ENCODE measurements around the gene MAD1L1. TPM values are rescaled to one million over a fixed set of nuclear protein-coding genes. Genes with fewer than 3 reads are reported as not detected.
A peak's percentile ranks its signal among the peaks of the same experiment; 100 is the strongest.
"Not testable (repeated sequence)": the region's sequence is repeated elsewhere in the genome, so short reads cannot be mapped to it uniquely, and the experiment has no call there.

The MAD1L1 gene
- total and polyA plus RNA-seq, 7 experiments from 2014 or later: 112 to 314 (median 136) TPM

- H3K27me3 ChIP-seq (ENCODE audit: control insufficient read depth in 2 of 2, insufficient read depth in 2 of 2, low read length in 2 of 2); H3K4me3 ChIP-seq (ENCODE audit: low read length); DNase-seq; H3K4me1 ChIP-seq (ENCODE audit: control insufficient read depth in 2 of 2, insufficient read depth in 2 of 2, low read length in 2 of 2); H3K27me3 Mint-ChIP-seq; CTCF ChIA-PET; ATAC-seq; H3K4me3 Mint-ChIP-seq; H3K27ac ChIP-seq (ENCODE audit: low read depth, low read length); H3K9me3 ChIP-seq (ENCODE audit: control insufficient read depth in 2 of 3, low read length in 3 of 3); H3K36me3 ChIP-seq (ENCODE audit: control insufficient read depth in 2 of 3, insufficient read depth in 3 of 3, low read length in 3 of 3); POLR2A ChIA-PET; intact Hi-C loops (cut with micrococcal nuclease): not testable (repeated sequence)
- peaks cover 11 to 50% (median 40%) of the 10 kb centered on the region in 5 donors for H3K36me3 Mint-ChIP-seq
- H3K4me1 Mint-ChIP-seq: peaks cover 0 to 30% (median 21%) of the 10 kb centered on the region in 7 donors
- peaks cover 0 to 28% (median 12%) of the 10 kb centered on the region in 11 donors for H3K9me3 Mint-ChIP-seq
- peak overlapping the region in 1 of 9 donors; percentile 74 for H3K27ac Mint-ChIP-seq
Measured at GRCh38 chr7:1831471-1831870, 401.3 kb downstream of the MAD1L1 start.

- POLR2A ChIA-PET; H3K27me3 ChIP-seq (ENCODE audit: control insufficient read depth in 2 of 2, insufficient read depth in 2 of 2, low read length in 2 of 2); H3K27me3 Mint-ChIP-seq; intact Hi-C loops (cut with micrococcal nuclease); H3K9me3 ChIP-seq (ENCODE audit: control insufficient read depth in 2 of 3, low read length in 3 of 3); DNase-seq; H3K4me1 ChIP-seq (ENCODE audit: control insufficient read depth in 2 of 2, insufficient read depth in 2 of 2, low read length in 2 of 2); H3K4me3 Mint-ChIP-seq; ATAC-seq; H3K4me3 ChIP-seq (ENCODE audit: low read length); H3K27ac ChIP-seq (ENCODE audit: low read depth, low read length); H3K36me3 ChIP-seq (ENCODE audit: control insufficient read depth in 2 of 3, insufficient read depth in 3 of 3, low read length in 3 of 3); CTCF ChIA-PET: not testable (repeated sequence)
- Mint-ChIP-seq H3K9me3 (peaks cover 0 to 20% (median 7%) of the 10 kb centered on the region in 11 donors), H3K4me1 (peaks cover 1 to 33% (median 27%) of the 10 kb centered on the region in 7 donors), H3K27ac (peak overlapping the region in 1 of 9 donors; percentile 14), H3K36me3 (peaks cover 9 to 41% (median 33%) of the 10 kb centered on the region in 5 donors)
Measured at GRCh38 chr7:1829668-1830067, 403.1 kb downstream of the MAD1L1 start.

GRCh38 chr7:1829111-1829510, 403.6 kb downstream of the MAD1L1 start:
- CTCF ChIA-PET: no interaction called here
- Histone ChIP-seq H3K36me3 (ENCODE audit: control insufficient read depth in 2 of 3, insufficient read depth in 3 of 3, low read length in 3 of 3) (no peaks in the 10 kb centered on the region), H3K27ac (ENCODE audit: low read depth, low read length) (no peak overlapping the region), H3K27me3 (ENCODE audit: control insufficient read depth in 2 of 2, insufficient read depth in 2 of 2, low read length in 2 of 2) (no peaks in the 10 kb centered on the region), H3K9me3 (ENCODE audit: control insufficient read depth in 2 of 3, low read length in 3 of 3) (no peaks in the 10 kb centered on the region), H3K4me1 (ENCODE audit: control insufficient read depth in 2 of 2, insufficient read depth in 2 of 2, low read length in 2 of 2) (peaks cover 0 to 9% of the 10 kb centered on the region in 2 donors), H3K4me3 (ENCODE audit: low read length) (no peak overlapping the region)
- Mint-ChIP-seq H3K4me1 (peaks cover 4 to 36% (median 31%) of the 10 kb centered on the region in 7 donors), H3K9me3 (peaks cover 0 to 20% (median 5%) of the 10 kb centered on the region in 11 donors), H3K27me3 (no peaks in the 10 kb centered on the region), H3K4me3 (no peak overlapping the region), H3K27ac (peak overlapping the region in 1 of 9 donors; percentile 14), H3K36me3 (peaks cover 9 to 39% (median 29%) of the 10 kb centered on the region in 5 donors)
- POLR2A ChIA-PET: no interaction called here
- intact Hi-C loops (cut with micrococcal nuclease): no loop called here
- DNase-seq (no peak), ATAC-seq (no peak)

- POLR2A ChIA-PET, H3K27ac Mint-ChIP-seq: not testable (repeated sequence)
Measured at GRCh38 chr7:1828170-1828569, 404.6 kb downstream of the MAD1L1 start.

GRCh38 chr7:1827521-1827981, 405.2 kb downstream of the MAD1L1 start:
- Mint-ChIP-seq H3K36me3 (peaks cover 9 to 33% (median 23%) of the 10 kb centered on the region in 5 donors), H3K4me1 (peaks cover 4 to 51% (median 39%) of the 10 kb centered on the region in 7 donors), H3K9me3 (peaks cover 0 to 13% (median 3%) of the 10 kb centered on the region in 11 donors)
- H3K4me3 ChIP-seq (ENCODE audit: low read length); POLR2A ChIA-PET; H3K4me3 Mint-ChIP-seq; intact Hi-C loops (cut with micrococcal nuclease); ATAC-seq; DNase-seq; H3K4me1 ChIP-seq (ENCODE audit: control insufficient read depth in 2 of 2, insufficient read depth in 2 of 2, low read length in 2 of 2); H3K27ac ChIP-seq (ENCODE audit: low read depth, low read length); H3K27ac Mint-ChIP-seq; H3K27me3 ChIP-seq (ENCODE audit: control insufficient read depth in 2 of 2, insufficient read depth in 2 of 2, low read length in 2 of 2); H3K27me3 Mint-ChIP-seq; H3K36me3 ChIP-seq (ENCODE audit: control insufficient read depth in 2 of 3, insufficient read depth in 3 of 3, low read length in 3 of 3); H3K9me3 ChIP-seq (ENCODE audit: control insufficient read depth in 2 of 3, low read length in 3 of 3); CTCF ChIA-PET: not testable (repeated sequence)

More at GRCh38 chr7:1828170-1828569, 404.6 kb downstream of the MAD1L1 start:
- CTCF ChIA-PET; H3K4me3 ChIP-seq (ENCODE audit: low read length); ATAC-seq; H3K27ac ChIP-seq (ENCODE audit: low read depth, low read length); DNase-seq; H3K4me3 Mint-ChIP-seq; H3K4me1 ChIP-seq (ENCODE audit: control insufficient read depth in 2 of 2, insufficient read depth in 2 of 2, low read length in 2 of 2); H3K27me3 ChIP-seq (ENCODE audit: control insufficient read depth in 2 of 2, insufficient read depth in 2 of 2, low read length in 2 of 2); H3K9me3 ChIP-seq (ENCODE audit: control insufficient read depth in 2 of 3, low read length in 3 of 3); intact Hi-C loops (cut with micrococcal nuclease); H3K27me3 Mint-ChIP-seq; H3K36me3 ChIP-seq (ENCODE audit: control insufficient read depth in 2 of 3, insufficient read depth in 3 of 3, low read length in 3 of 3): not testable (repeated sequence)
- Mint-ChIP-seq H3K36me3 (peaks cover 9 to 32% (median 25%) of the 10 kb centered on the region in 5 donors), H3K4me1 (peaks cover 4 to 45% (median 35%) of the 10 kb centered on the region in 7 donors), H3K9me3 (peaks cover 0 to 17% (median 3%) of the 10 kb centered on the region in 11 donors)

GRCh38 chr7:1826931-1827330, 405.8 kb downstream of the MAD1L1 start:
- H3K9me3 ChIP-seq (ENCODE audit: control insufficient read depth in 2 of 3, low read length in 3 of 3); CTCF ChIA-PET; POLR2A ChIA-PET; H3K27ac Mint-ChIP-seq; H3K27me3 ChIP-seq (ENCODE audit: control insufficient read depth in 2 of 2, insufficient read depth in 2 of 2, low read length in 2 of 2); H3K27ac ChIP-seq (ENCODE audit: low read depth, low read length); ATAC-seq; H3K4me3 Mint-ChIP-seq; H3K4me3 ChIP-seq (ENCODE audit: low read length); H3K27me3 Mint-ChIP-seq; DNase-seq; H3K4me1 ChIP-seq (ENCODE audit: control insufficient read depth in 2 of 2, insufficient read depth in 2 of 2, low read length in 2 of 2); intact Hi-C loops (cut with micrococcal nuclease); H3K36me3 ChIP-seq (ENCODE audit: control insufficient read depth in 2 of 3, insufficient read depth in 3 of 3, low read length in 3 of 3): not testable (repeated sequence)
- Mint-ChIP-seq H3K36me3 (peaks cover 9 to 31% (median 22%) of the 10 kb centered on the region in 5 donors), H3K4me1 (peaks cover 4 to 56% (median 40%) of the 10 kb centered on the region in 7 donors), H3K9me3 (peaks cover 0 to 10% (median 3%) of the 10 kb centered on the region in 11 donors)
